Measurements from ENCODE around the gene CGB8. TPM values are rescaled to one million over a fixed set of nuclear protein-coding genes. Genes with fewer than 3 reads are reported as not detected.

CGB8 gene
- total RNA-seq, 1 donor from 2014 or later = not detected

GRCh38 chr19:49014123-49014869 is 34.6 kb downstream of the CGB8 start:
- DNase-seq (ENCODE audit: low spot score) = no peak
- ATAC-seq = no peak

- ATAC-seq (no peak), DNase-seq (ENCODE audit: low spot score) (no peak)
Measured at GRCh38 chr19:49011194-49011593, 37.7 kb downstream of the CGB8 start.

- DNase-seq (ENCODE audit: low spot score) (no peak), ATAC-seq (no peak)
Measured at GRCh38 chr19:49010453-49010852, 38.5 kb downstream of the CGB8 start.

- no peak for ATAC-seq
- no peak for DNase-seq (ENCODE audit: low spot score)
Measured at GRCh38 chr19:49009828-49010227, 39.1 kb downstream of the CGB8 start.

- ATAC-seq (no peak), DNase-seq (ENCODE audit: low spot score) (no peak)
Measured at GRCh38 chr19:49006905-49007304, 42.0 kb downstream of the CGB8 start.

GRCh38 chr19:49004964-49005614 is 43.8 kb downstream of the CGB8 start:
- DNase-seq (ENCODE audit: low spot score) (no peak), ATAC-seq (no peak)

GRCh38 chr19:49004133-49004532 is 44.8 kb downstream of the CGB8 start:
- ATAC-seq = no peak
- DNase-seq (ENCODE audit: low spot score) = no peak

- no peak for DNase-seq (ENCODE audit: low spot score)
- ATAC-seq = peak; percentile 66
Measured at GRCh38 chr19:48999481-49000325, 49.2 kb downstream of the CGB8 start.

GRCh38 chr19:48997972-48998371 is 50.9 kb downstream of the CGB8 start:
- ATAC-seq = no peak

More at GRCh38 chr19:48997972-48998371, 50.9 kb downstream of the CGB8 start:
- DNase-seq (ENCODE audit: low spot score) = no peak

Other genes with a start within 250 kb of the CGB8 start
- gene BCAT2, start 238.1 kb downstream of the CGB8 start, total RNA-seq = 21.7 TPM
- gene HSD17B14, start 212.6 kb downstream of the CGB8 start, total RNA-seq = 15.7 TPM
- gene PLEKHA4, start 180.5 kb downstream of the CGB8 start, total RNA-seq = 7.6 TPM
- 5.7 TPM for gene PPP1R15A, start 176.7 kb downstream of the CGB8 start, total RNA-seq
- not detected for gene TULP2, start 150.4 kb downstream of the CGB8 start, total RNA-seq
- gene NUCB1, start 148.8 kb downstream of the CGB8 start, total RNA-seq = 300 TPM
- gene DHDH, start 115.4 kb downstream of the CGB8 start, total RNA-seq = 0.23 TPM
- 18.9 TPM for gene BAX, start 94.2 kb downstream of the CGB8 start, total RNA-seq
- 8,713 TPM for gene FTL, start 83.8 kb downstream of the CGB8 start, total RNA-seq
- gene GYS1, start 55.8 kb downstream of the CGB8 start, total RNA-seq = 13.6 TPM
- gene RUVBL2, start 55.2 kb downstream of the CGB8 start, total RNA-seq = 34.3 TPM
- not detected for gene LHB, start 32.0 kb downstream of the CGB8 start, total RNA-seq
- gene CGB3, start 24.8 kb downstream of the CGB8 start, total RNA-seq = not detected
- not detected for gene CGB2, start 17.2 kb downstream of the CGB8 start, total RNA-seq
- not detected for gene CGB1, start 12.2 kb downstream of the CGB8 start, total RNA-seq
- not detected for gene CGB5, start 5.3 kb downstream of the CGB8 start, total RNA-seq
- gene CGB7, start 8.6 kb upstream of the CGB8 start, total RNA-seq = not detected
- not detected for gene NTF4, start 15.7 kb upstream of the CGB8 start, total RNA-seq
- gene KCNA7, start 23.6 kb upstream of the CGB8 start, total RNA-seq = not detected
- gene SNRNP70, start 36.3 kb upstream of the CGB8 start, total RNA-seq = 170 TPM
- gene LIN7B, start 65.3 kb upstream of the CGB8 start, total RNA-seq = 5.5 TPM
- 2.2 TPM for gene C19orf73, start 70.0 kb upstream of the CGB8 start, total RNA-seq
- 2.3 TPM for gene PPFIA3, start 70.4 kb upstream of the CGB8 start, total RNA-seq
- gene HRC, start 106.3 kb upstream of the CGB8 start, total RNA-seq = not detected
- 15.0 TPM for gene TRPM4, start 108.7 kb upstream of the CGB8 start, total RNA-seq